Measurements from ENCODE around the gene LINC00632.

LINC00632 gene

DNA sequence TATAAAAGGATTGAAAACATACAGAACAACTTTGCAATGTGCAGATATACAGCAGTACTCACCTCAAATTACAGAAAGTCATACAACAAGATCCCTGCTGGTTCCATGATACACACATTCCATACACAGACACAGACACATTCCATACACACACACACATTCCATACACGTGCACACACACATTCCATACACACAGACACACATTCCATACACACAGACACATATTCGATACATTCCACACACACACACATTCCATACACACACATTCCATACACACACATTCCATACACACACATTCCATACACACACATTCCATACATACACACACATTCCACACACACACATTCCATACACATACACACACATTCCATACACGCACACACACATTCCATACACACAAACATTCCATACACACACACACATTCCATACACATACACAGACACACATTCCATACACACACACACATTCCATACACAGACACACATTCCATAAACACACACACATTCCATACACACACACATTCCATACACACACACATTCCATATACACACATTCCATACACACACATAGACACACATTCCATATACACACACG, 13.7 kb downstream of the LINC00632 start:
- no peak overlapping the region for H3K27ac ChIP-seq (ENCODE audit: low read depth, low read length)
- TF ChIP-seq EZH2phosphoT487 (conservative IDR thresholded peaks at IDR 0.05; ENCODE audit: low read length) (no peak), CTCF (IDR thresholded peaks at IDR 0.05; ENCODE audit: insufficient read depth, low read length, poor library complexity, severe bottlenecking) (no peak)
- H3K9ac ChIP-seq (ENCODE audit: low read length): no peak overlapping the region
- no peak overlapping the region for H3K4me2 ChIP-seq (ENCODE audit: low read depth, low read length, poor library complexity, severe bottlenecking)
- no peaks in the 10 kb centered on the region for H3K79me2 ChIP-seq (ENCODE audit: insufficient read depth, low read length)
- H3K9me3 ChIP-seq (ENCODE audit: insufficient read depth, low read length): no peaks in the 10 kb centered on the region
- H3K4me3 ChIP-seq (ENCODE audit: insufficient read depth, low read length, poor library complexity, severe bottlenecking): no peak overlapping the region
- H4K20me1 ChIP-seq (ENCODE audit: low read depth, low read length): no peaks in the 10 kb centered on the region
- H3F3A ChIP-seq (ENCODE audit: insufficient read depth): no peaks in the 10 kb centered on the region
- H3K36me3 ChIP-seq (ENCODE audit: low read length): no peaks in the 10 kb centered on the region
- no peak overlapping the region for H2AFZ ChIP-seq (ENCODE audit: low read depth, low read length, severe bottlenecking)
- no peaks in the 10 kb centered on the region for H3K27me3 ChIP-seq (ENCODE audit: low read length)
- no peaks in the 10 kb centered on the region for H3K9me2 ChIP-seq (replicated peaks; ENCODE audit: insufficient read depth, low read length)

- H3K79me2 ChIP-seq (ENCODE audit: insufficient read depth, low read length): no peaks in the 10 kb centered on the region
- no peaks in the 10 kb centered on the region for H4K20me1 ChIP-seq (ENCODE audit: low read depth, low read length)
- no peaks in the 10 kb centered on the region for H3K9me3 ChIP-seq (ENCODE audit: insufficient read depth, low read length)
- no peak for TF ChIP-seq EZH2phosphoT487 (conservative IDR thresholded peaks at IDR 0.05; ENCODE audit: low read length)
- no peak for TF ChIP-seq CTCF (IDR thresholded peaks at IDR 0.05; ENCODE audit: insufficient read depth, low read length, poor library complexity, severe bottlenecking)
- H3K27me3 ChIP-seq (ENCODE audit: low read length): no peaks in the 10 kb centered on the region
- H3K9me2 ChIP-seq (replicated peaks; ENCODE audit: insufficient read depth, low read length): no peaks in the 10 kb centered on the region
- H3K36me3 ChIP-seq (ENCODE audit: low read length): no peaks in the 10 kb centered on the region
- no peaks in the 10 kb centered on the region for H3F3A ChIP-seq (ENCODE audit: insufficient read depth)
- no peak overlapping the region for H3K4me3 ChIP-seq (ENCODE audit: insufficient read depth, low read length, poor library complexity, severe bottlenecking)
- H3K9ac ChIP-seq (ENCODE audit: low read length): no peak overlapping the region
- H2AFZ ChIP-seq (ENCODE audit: low read depth, low read length, severe bottlenecking): no peak overlapping the region
- no peak overlapping the region for H3K4me2 ChIP-seq (ENCODE audit: low read depth, low read length, poor library complexity, severe bottlenecking)
- H3K27ac ChIP-seq (ENCODE audit: low read depth, low read length): no peak overlapping the region
These were observed 14.8 kb downstream of the LINC00632 start for GRCh38 chrX:140724309-140724708.

DNA sequence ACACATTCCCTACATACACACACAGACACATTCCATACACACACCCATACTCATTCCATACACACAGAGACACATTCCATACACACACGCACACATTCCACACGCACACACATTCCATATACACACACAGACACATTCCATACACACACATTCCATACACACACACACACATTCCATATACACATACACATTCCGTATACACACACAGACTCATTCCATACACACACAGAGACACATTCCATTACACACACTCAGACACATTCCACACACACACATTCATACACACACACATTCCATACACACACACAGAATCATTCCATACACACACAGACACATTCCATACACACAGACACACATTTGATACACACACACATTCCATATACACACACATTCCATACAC, 15.2 kb downstream of the LINC00632 start:
- no peak overlapping the region for H3K27ac ChIP-seq (ENCODE audit: low read depth, low read length)
- H3K9me3 ChIP-seq (ENCODE audit: insufficient read depth, low read length): no peaks in the 10 kb centered on the region
- no peak overlapping the region for H3K4me2 ChIP-seq (ENCODE audit: low read depth, low read length, poor library complexity, severe bottlenecking)
- no peak overlapping the region for H3K9ac ChIP-seq (ENCODE audit: low read length)
- no peaks in the 10 kb centered on the region for H3K27me3 ChIP-seq (ENCODE audit: low read length)
- no peaks in the 10 kb centered on the region for H3K9me2 ChIP-seq (replicated peaks; ENCODE audit: insufficient read depth, low read length)
- no peaks in the 10 kb centered on the region for H3F3A ChIP-seq (ENCODE audit: insufficient read depth)
- no peaks in the 10 kb centered on the region for H3K36me3 ChIP-seq (ENCODE audit: low read length)
- no peak overlapping the region for H2AFZ ChIP-seq (ENCODE audit: low read depth, low read length, severe bottlenecking)
- H4K20me1 ChIP-seq (ENCODE audit: low read depth, low read length): no peaks in the 10 kb centered on the region
- H3K79me2 ChIP-seq (ENCODE audit: insufficient read depth, low read length): no peaks in the 10 kb centered on the region
- H3K4me3 ChIP-seq (ENCODE audit: insufficient read depth, low read length, poor library complexity, severe bottlenecking): no peak overlapping the region
- no peak for TF ChIP-seq CTCF (IDR thresholded peaks at IDR 0.05; ENCODE audit: insufficient read depth, low read length, poor library complexity, severe bottlenecking)
- no peak for TF ChIP-seq EZH2phosphoT487 (conservative IDR thresholded peaks at IDR 0.05; ENCODE audit: low read length)
